ENCODE results near the gene TPGS1.

TPGS1 gene

DNA sequence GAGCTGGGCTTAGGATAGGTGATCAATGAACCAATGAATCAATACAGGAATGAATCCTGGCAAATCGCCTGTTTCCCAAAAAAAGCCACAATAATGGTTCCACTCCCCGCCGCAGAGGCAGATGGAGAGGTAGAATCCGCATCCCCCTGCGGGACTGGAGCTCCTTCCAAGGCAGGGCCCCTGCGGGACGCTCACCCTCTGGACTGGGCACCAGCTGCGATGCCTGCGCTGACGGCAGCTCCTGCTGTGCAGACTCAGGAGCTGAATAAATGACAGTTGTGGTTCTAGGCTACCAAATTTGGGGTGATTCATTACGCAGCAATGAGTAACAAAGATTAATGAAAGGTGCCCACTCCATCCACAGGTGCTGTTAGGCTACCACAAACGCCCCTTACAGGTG lies 15.4 kb downstream of the TPGS1 start:
- TF ChIP-seq, protein P1, sequence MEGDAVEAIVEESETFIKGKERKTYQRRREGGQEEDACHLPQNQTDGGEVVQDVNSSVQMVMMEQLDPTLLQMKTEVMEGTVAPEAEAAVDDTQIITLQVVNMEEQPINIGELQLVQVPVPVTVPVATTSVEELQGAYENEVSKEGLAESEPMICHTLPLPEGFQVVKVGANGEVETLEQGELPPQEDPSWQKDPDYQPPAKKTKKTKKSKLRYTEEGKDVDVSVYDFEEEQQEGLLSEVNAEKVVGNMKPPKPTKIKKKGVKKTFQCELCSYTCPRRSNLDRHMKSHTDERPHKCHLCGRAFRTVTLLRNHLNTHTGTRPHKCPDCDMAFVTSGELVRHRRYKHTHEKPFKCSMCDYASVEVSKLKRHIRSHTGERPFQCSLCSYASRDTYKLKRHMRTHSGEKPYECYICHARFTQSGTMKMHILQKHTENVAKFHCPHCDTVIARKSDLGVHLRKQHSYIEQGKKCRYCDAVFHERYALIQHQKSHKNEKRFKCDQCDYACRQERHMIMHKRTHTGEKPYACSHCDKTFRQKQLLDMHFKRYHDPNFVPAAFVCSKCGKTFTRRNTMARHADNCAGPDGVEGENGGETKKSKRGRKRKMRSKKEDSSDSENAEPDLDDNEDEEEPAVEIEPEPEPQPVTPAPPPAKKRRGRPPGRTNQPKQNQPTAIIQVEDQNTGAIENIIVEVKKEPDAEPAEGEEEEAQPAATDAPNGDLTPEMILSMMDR (IDR thresholded peaks at IDR 0.05) = no peak

GRCh38 chr19:524062-524674 lies 16.9 kb downstream of the TPGS1 start:
- TF ChIP-seq, protein P1 (IDR thresholded peaks at IDR 0.05) = no peak

DNA sequence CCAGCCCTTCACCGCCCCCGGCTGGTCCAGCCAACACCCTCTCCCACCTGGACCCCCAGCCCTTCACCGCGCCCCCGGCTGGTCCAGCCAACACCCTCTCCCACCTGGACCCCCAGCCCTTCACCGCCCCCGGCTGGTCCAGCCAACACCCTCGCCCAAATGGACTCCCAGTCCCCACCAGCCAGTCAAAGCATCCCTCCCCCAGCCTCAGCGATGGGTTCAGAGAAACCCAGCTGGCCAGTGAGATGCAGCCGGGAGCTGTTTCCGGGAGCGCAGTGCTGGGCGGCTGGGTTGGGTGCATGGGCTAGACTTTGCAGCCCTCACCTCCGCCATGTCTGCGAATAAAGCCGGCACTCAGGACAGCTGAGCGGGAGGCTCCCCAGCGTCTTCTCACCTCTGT lies 17.7 kb downstream of the TPGS1 start:
- TF ChIP-seq, protein P1 (IDR thresholded peaks at IDR 0.05) = no peak

- TF ChIP-seq, protein P1 (IDR thresholded peaks at IDR 0.05) = no peak
These were observed 18.6 kb downstream of the TPGS1 start for GRCh38 chr19:525857-526419.

DNA sequence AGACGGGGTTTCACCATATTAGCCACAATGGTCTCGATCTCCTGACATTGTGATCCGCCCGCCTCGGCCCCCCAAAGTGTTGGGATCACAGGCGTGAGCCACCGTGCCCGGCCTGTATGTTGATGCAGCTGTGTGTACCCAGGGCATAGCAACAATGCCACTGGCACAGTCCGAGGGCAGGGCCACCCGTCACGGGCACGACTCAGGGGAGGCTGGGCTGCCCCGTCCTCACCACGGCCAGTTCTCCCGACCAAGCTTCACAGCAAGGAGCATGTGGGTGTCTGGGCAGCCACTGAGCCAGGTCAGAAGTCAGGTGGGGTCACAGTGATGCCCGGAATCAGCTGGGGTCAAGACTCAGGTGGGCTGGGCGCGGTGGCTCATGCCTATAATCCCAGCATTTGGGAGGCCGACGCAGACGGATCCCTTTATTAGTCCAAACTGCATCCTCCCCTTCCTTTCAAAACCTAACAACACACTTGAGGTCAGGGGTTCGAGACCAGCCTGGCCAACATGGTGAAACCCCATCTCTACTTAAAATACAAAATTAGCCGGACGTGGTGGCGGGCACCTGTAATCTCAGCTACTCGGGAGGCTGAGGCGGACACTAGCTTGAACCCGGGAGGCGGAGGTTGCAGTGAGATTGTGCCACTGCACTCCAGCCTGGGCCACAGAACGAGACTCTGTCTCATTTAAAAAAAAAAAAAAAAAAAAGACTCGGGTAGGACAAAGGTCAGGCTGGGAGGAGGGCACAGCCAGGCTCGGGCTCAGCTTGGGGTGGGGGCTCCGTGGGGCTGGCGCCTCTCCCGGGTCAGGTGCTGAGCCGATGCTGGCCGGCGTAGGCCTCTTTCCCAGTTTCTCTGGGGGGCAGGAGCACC lies 23.1 kb downstream of the TPGS1 start:
- TF ChIP-seq, protein P1 (IDR thresholded peaks at IDR 0.05) = no peak

DNA sequence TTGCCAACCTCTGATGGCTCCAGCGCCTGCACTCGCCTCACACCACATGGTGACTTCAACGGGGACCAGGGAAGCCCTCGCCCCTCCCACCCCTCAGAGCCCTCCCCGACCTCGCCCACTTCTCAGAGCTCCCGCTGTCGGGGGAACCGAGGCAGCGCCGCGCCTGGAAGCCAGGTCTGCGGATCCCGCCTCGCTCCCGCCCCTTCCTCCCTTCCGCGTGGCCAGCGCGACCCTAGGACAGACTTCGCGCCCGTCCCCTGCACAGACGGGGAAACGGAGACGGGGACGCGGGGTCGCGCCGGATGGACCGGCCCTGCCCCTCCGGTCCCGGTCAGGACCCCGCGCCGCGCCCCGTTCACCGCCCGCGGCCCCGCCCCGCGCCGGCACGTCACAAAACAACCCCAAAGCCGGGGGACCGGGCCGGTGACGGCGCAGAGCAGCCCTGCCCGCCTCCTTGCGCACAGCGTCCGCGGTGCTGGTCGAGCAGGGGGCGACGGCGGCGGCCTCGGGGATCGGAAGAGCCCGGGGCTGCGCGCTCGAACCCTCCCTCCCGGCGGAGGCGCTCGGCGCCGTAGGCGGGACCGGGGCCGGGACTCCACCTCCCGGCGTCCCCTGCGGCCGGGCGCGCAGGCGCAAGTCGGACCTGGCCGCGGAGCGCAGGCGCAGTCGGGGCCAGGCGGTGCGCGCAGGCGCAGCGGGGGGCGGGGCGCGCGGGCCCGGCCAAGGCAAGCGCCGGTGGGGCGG lies 23.9 kb downstream of the TPGS1 start:
- TF ChIP-seq, protein P1 (IDR thresholded peaks at IDR 0.05) = no peak

All from LNCAP (cell line).